ENCODE results near the gene CALML6.

GRCh38 chr1:1906185-1907097 is 8.6 kb upstream of the CALML6 start:
- TF ChIP-seq CTCF (conservative IDR thresholded peaks at IDR 0.05; ENCODE audit: low read length): peak; percentile 97
- no peak for TF ChIP-seq EZH2phosphoT487 (IDR thresholded peaks at IDR 0.05; ENCODE audit: borderline replicate concordance, low read depth, low read length)

Data from OCI-LY7 (cell line).